HCT116 (cell line): ENCODE measurements around the gene TH. TPM values are rescaled to one million over a fixed set of nuclear protein-coding genes. Genes with fewer than 3 reads are reported as not detected.

ENCODE experiments used
- ATAC-seq: fragments of 200-7000 bp; cut with Tn5 transposase; 2 replicates; pipeline ENCODE4 v1.9.1; 2020; ENCODE audit warnings: mild to moderate bottlenecking, moderate library complexity
- BruUV-seq: library from RNA; stranded (reverse); fragments of 400-500 nt; replicated peaks from 2 replicates; lab custom pipeline; 2021; lab: Mats Ljungman, UMichigan
- CTCF ChIA-PET: fragments of 300-600 bp; sonication (Branson Sonifier 250); formaldehyde crosslinking; loops from one replicate; lab custom pipeline; 2021; ENCODE audit warnings: antibody characterized with exemption; lab: Charles Lee
- POLR2A ChIA-PET: fragments of 300-600, 350-600 bp; sonication (Branson Sonifier 250); formaldehyde crosslinking; loops from one replicate; lab custom pipeline; 2021; ENCODE audit warnings: antibody characterized with exemption; lab: Charles Lee
- RAD21 ChIA-PET, 2 experiments: fragments of 300-600 bp; sonication (Branson Sonifier 250); formaldehyde crosslinking; loops; one replicate each; lab custom pipeline; 2023; ENCODE audit warnings: low total read pairs in 2 of 2; ENCODE audit not compliant: uncharacterized antibody in 2 of 2, unreplicated experiment in 2 of 2, low non-redundant PET in 1 of 2; lab: Charles Lee
- DNase-seq: peaks from one replicate; pipeline ENCODE4 v3.0.0-alpha.2; 2010; ENCODE audit warnings: low read depth, low spot score
- H2AFZ ChIP-seq: fragments of 200-600 bp; shearing (Covaris generic), sonication (generic); 2 replicates; pipeline ENCODE4 v1.6.1; 2017; ENCODE audit warnings: low read depth, mixed run types, mixed read lengths, antibody characterized with exemption, low read length; ENCODE audit not compliant: poor library complexity, severe bottlenecking
- H3K27ac ChIP-seq: 2 replicates; pipeline ENCODE4 v1.5.1; 2012; ENCODE audit warnings: low read depth, low read length
- H3K27me3 ChIP-seq: fragments of 200-600 bp; sonication (generic); 2 replicates; pipeline ENCODE4 v1.6.1; 2016; ENCODE audit warnings: mixed run types, low read length, mixed read lengths; ENCODE audit not compliant: insufficient read depth
- H3K36me3 ChIP-seq, 2 experiments: fragments of 200-500 bp in 1 of 2; fragments of 200-600 bp in 1 of 2; sonication (Bioruptor generic) in 1 of 2; sonication (generic) in 1 of 2; 2 replicates each; pipeline versions ENCODE4 v1.5.1 to v1.6.1; 2014 to 2016; ENCODE audit warnings: low read length in 2 of 2, inconsistent platforms in 1 of 2, mixed read lengths in 1 of 2, mixed run types in 1 of 2; ENCODE audit not compliant: insufficient read depth in 2 of 2, control insufficient read depth in 1 of 2
- H3K4me1 ChIP-seq, 2 experiments: fragments of 200-600 bp in 1 of 2; sonication (generic) in 1 of 2; 2 replicates each; pipeline versions ENCODE4 v1.5.1 to v1.6.1; 2012 to 2017; ENCODE audit warnings: low read length in 2 of 2, inconsistent platforms in 1 of 2, mild to moderate bottlenecking in 1 of 2, mixed read lengths in 1 of 2, mixed run types in 1 of 2, moderate library complexity in 1 of 2; ENCODE audit not compliant: insufficient read depth in 2 of 2, control insufficient read depth in 1 of 2
- H3K4me2 ChIP-seq: fragments of 200-600 bp; sonication (generic); 2 replicates; pipeline ENCODE4 v1.6.1; 2017; ENCODE audit warnings: mixed run types, low read length, mixed read lengths
- H3K4me3 ChIP-seq, 2 experiments: fragments of 200-600 bp in 1 of 2; sonication (generic) in 1 of 2; replicated peaks in 1 of 2; 2 replicates each; pipeline ENCODE4 v1.5.1; 2011 to 2016; ENCODE audit warnings: low read length in 2 of 2, control low read depth in 1 of 2, low read depth in 1 of 2, mild to moderate bottlenecking in 1 of 2, mixed read lengths in 1 of 2, mixed run types in 1 of 2
- H3K79me2 ChIP-seq: fragments of 200-600 bp; sonication (generic); 2 replicates; pipeline ENCODE4 v1.6.1; 2017; ENCODE audit warnings: mild to moderate bottlenecking, mixed run types, low read length, moderate library complexity, mixed read lengths; ENCODE audit not compliant: insufficient read depth
- H3K9ac ChIP-seq: fragments of 200-600 bp; sonication (generic); 2 replicates; pipeline ENCODE4 v1.6.1; 2016; ENCODE audit warnings: low read length, mixed read lengths
- H3K9me2 ChIP-seq: fragments of 200-600 bp; sonication (generic), shearing (Covaris generic); 2 replicates; pipeline ENCODE4 v1.6.1; 2017; ENCODE audit warnings: mixed run types, mild to moderate bottlenecking, moderate library complexity; ENCODE audit not compliant: insufficient read depth
- H3K9me3 ChIP-seq, 2 experiments: fragments of 200-500 bp in 1 of 2; fragments of 200-600 bp in 1 of 2; sonication (Bioruptor generic) in 1 of 2; sonication (generic) in 1 of 2; 2 replicates each; pipeline ENCODE4 v1.6.1; 2014 to 2017; ENCODE audit warnings: low read length in 2 of 2, mixed read lengths in 2 of 2, inconsistent platforms in 1 of 2, low read depth in 1 of 2, mild to moderate bottlenecking in 1 of 2, mixed run types in 1 of 2, moderate library complexity in 1 of 2; ENCODE audit not compliant: control insufficient read depth in 1 of 2, insufficient read depth in 1 of 2
- H4K20me1 ChIP-seq: fragments of 200-600 bp; sonication (generic), shearing (Covaris generic); 2 replicates; pipeline ENCODE4 v1.6.1; 2017; ENCODE audit warnings: mixed run types, mild to moderate bottlenecking, moderate library complexity; ENCODE audit not compliant: insufficient read depth
- CBX3 ChIP-seq: IDR thresholded peaks from 2 replicates; pipeline ENCODE4 v1.6.1; 2012; ENCODE audit warnings: low read depth
- EGR1 ChIP-seq: IDR thresholded peaks from 2 replicates; pipeline ENCODE4 v1.6.1; 2012; ENCODE audit warnings: low read depth
- EZH2phosphoT487 ChIP-seq: fragments of 200-600 bp; IDR thresholded peaks from 2 replicates; pipeline ENCODE4 v1.6.1; 2018; ENCODE audit warnings: antibody characterized with exemption, borderline replicate concordance
- FOSL1 ChIP-seq: IDR thresholded peaks from 2 replicates; pipeline ENCODE4 v1.6.1; 2012; ENCODE audit warnings: low read depth
- POLR2A ChIP-seq: IDR thresholded peaks from 2 replicates; pipeline ENCODE4 v1.7.0; 2011; ENCODE audit warnings: borderline replicate concordance; ENCODE audit not compliant: insufficient read depth, insufficient read length; ENCODE audit errors: extremely low read depth
- RAD21 ChIP-seq: IDR thresholded peaks from 2 replicates; pipeline ENCODE4 v1.6.1; 2012; ENCODE audit warnings: low read depth, mild to moderate bottlenecking
- SIN3A ChIP-seq: IDR thresholded peaks from 2 replicates; pipeline ENCODE4 v1.6.1; 2012; ENCODE audit warnings: low read depth
- SP1 ChIP-seq: IDR thresholded peaks from 2 replicates; pipeline ENCODE4 v1.6.1; 2012; ENCODE audit warnings: low read depth
- SRF ChIP-seq: IDR thresholded peaks from 2 replicates; pipeline ENCODE4 v1.6.1; 2012; ENCODE audit warnings: low read depth
- ZFX ChIP-seq: fragments of 450-650 bp; IDR thresholded peaks from 2 replicates; pipeline ENCODE4 v1.6.1; 2017
- intact Hi-C: fragments of 100-400 bp; cut with micrococcal nuclease; formaldehyde crosslinking; loops from 2 replicates; pipeline ENCODE4 v1.10.0; 2022
- total RNA-seq: library from RNA; stranded (reverse); gene quantifications from one replicate; pipeline ENCODE4 v1.2.1, GENCODE V29; 2021; ENCODE audit not compliant: unreplicated experiment
- TF ChIP-seq, protein P1 (sequence below): IDR thresholded peaks from 2 replicates; pipeline ENCODE4 v1.6.1; 2011; ENCODE audit warnings: mild to moderate bottlenecking, low read length, moderate library complexity; ENCODE audit not compliant: insufficient replicate concordance; ENCODE audit errors: extremely low read depth
- TF ChIP-seq, protein P2 (sequence below): IDR thresholded peaks from 2 replicates; pipeline ENCODE4 v1.6.1; 2012

TH gene
- total RNA-seq, 1 experiment from 2014 or later: not detected

DNA sequence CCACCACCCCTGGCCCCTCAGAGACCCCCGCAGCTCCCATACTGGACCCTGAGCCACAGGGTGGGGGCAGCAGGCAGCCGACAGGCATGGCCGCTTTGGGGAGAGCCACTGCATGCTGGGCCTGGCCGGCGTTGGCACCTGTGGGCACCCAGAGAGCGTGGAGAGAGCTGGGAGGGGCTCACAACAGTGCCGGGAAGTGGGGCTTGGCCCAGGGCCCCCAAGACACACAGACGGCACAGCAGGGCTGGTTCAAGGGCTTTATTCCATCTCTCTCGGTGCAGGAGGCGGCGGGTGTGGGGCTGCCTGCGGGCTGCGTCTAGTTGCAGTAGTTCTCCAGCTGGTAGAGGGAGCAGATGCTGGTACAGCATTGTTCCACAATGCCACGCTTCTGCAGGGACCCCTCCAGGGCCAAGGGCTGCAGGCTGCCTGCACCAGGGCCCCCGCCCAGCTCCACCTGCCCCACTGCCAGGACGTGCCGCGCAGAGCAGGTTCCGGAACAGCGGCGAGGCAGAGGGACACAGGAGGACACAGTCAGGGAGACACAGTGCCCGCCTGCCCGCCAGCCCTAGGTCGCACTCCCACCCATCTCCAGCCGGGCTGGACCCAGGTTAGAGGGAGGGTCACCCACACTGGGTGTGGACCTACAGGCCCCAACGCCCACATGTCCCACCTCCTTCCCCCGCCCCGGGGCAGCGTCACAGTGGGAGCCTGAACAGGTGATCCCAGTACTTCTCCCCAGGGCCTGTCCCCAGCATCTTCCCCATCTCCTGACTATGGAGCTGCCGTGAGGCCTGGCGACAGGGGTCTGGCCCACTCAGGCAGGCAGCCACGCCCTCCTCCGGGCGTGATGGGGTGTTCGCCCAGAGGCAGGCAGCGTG is 11.8 kb downstream of the TH start:
- ChIA-PET POLR2A (no interaction called here), CTCF (interaction anchor here (1.2 to 1.9 kb wide), 2 partner anchors 27 to 507 kb away, joined by 3 to 4 read pairs; no protein-coding TSS in a partner anchor), RAD21 (no interaction called here)
- no peak for TF ChIP-seq RAD21
- TF ChIP-seq, protein P1, sequence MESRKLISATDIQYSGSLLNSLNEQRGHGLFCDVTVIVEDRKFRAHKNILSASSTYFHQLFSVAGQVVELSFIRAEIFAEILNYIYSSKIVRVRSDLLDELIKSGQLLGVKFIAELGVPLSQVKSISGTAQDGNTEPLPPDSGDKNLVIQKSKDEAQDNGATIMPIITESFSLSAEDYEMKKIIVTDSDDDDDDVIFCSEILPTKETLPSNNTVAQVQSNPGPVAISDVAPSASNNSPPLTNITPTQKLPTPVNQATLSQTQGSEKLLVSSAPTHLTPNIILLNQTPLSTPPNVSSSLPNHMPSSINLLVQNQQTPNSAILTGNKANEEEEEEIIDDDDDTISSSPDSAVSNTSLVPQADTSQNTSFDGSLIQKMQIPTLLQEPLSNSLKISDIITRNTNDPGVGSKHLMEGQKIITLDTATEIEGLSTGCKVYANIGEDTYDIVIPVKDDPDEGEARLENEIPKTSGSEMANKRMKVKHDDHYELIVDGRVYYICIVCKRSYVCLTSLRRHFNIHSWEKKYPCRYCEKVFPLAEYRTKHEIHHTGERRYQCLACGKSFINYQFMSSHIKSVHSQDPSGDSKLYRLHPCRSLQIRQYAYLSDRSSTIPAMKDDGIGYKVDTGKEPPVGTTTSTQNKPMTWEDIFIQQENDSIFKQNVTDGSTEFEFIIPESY: no peak
- no peak for TF ChIP-seq ZFX
- no peak for TF ChIP-seq EGR1
- TF ChIP-seq POLR2A: no peak
- TF ChIP-seq CBX3: no peak
- TF ChIP-seq SIN3A: no peak
- TF ChIP-seq SP1: no peak
- TF ChIP-seq SRF: no peak
- TF ChIP-seq EZH2phosphoT487: no peak
- TF ChIP-seq FOSL1: no peak
- TF ChIP-seq, protein P2, sequence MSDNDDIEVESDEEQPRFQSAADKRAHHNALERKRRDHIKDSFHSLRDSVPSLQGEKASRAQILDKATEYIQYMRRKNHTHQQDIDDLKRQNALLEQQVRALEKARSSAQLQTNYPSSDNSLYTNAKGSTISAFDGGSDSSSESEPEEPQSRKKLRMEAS: no peak
- BruUV-seq: no TSS peak
- intact Hi-C loops: no loop called here
- H3K4me3 ChIP-seq: no peak overlapping the region
- DNase-seq: no peak
- no peaks in the 10 kb centered on the region for H3K79me2 ChIP-seq
- no peaks in the 10 kb centered on the region for H3K27me3 ChIP-seq
- no peak for ATAC-seq
- H4K20me1 ChIP-seq: no peaks in the 10 kb centered on the region
- H3K9me2 ChIP-seq: no peaks in the 10 kb centered on the region
- H3K4me2 ChIP-seq: no peak overlapping the region
- H3K36me3 ChIP-seq: no peaks in the 10 kb centered on the region
- H3K9me3 ChIP-seq: no peaks in the 10 kb centered on the region
- H3K4me1 ChIP-seq: no peaks in the 10 kb centered on the region
- no peak overlapping the region for H2AFZ ChIP-seq
- H3K27ac ChIP-seq: no peak overlapping the region
- no peak overlapping the region for H3K9ac ChIP-seq
